NOMO-1 treated with dmso at 0.1 percent for 144 hours (cell line): ENCODE data around the gene LIMS4.
"Not testable (repeated sequence)": the region's sequence is repeated elsewhere in the genome, so short reads cannot be mapped to it uniquely, and the experiment has no call there.

Source experiments
- DNase-seq: peaks from one replicate; lab custom pipeline; 2025; ENCODE audit not compliant: unreplicated experiment; lab: John Stamatoyannopoulos, UW

LIMS4 gene

GRCh38 chr2:110472171-110473058 lies at the start of gene LIMS4:
Gene LIMS4 (minus strand): TSS chr2:110472816. CDS start chr2:110472778, 38 bp downstream.
- not testable (repeated sequence) for DNase-seq

GRCh38 chr2:110499755-110500377 lies 27.2 kb upstream of the LIMS4 start:
- DNase-seq, result not testable (repeated sequence)

- not testable (repeated sequence) for DNase-seq
Measured at GRCh38 chr2:110496027-110496426, 23.4 kb upstream of the LIMS4 start.

- DNase-seq, result not testable (repeated sequence)
Measured at GRCh38 chr2:110494488-110494887, 21.9 kb upstream of the LIMS4 start.

- not testable (repeated sequence) for DNase-seq
Measured at GRCh38 chr2:110488991-110489390, 16.4 kb upstream of the LIMS4 start.

GRCh38 chr2:110482697-110483096 lies 10.1 kb upstream of the LIMS4 start:
- not testable (repeated sequence) for DNase-seq

- not testable (repeated sequence) for DNase-seq
Measured at GRCh38 chr2:110481200-110481599, 8.6 kb upstream of the LIMS4 start.

- DNase-seq, result not testable (repeated sequence)
Measured at GRCh38 chr2:110480084-110480483, 7.5 kb upstream of the LIMS4 start.

GRCh38 chr2:110477370-110477769 lies 4.8 kb upstream of the LIMS4 start:
- DNase-seq, result not testable (repeated sequence)

- DNase-seq, result not testable (repeated sequence)
Measured at GRCh38 chr2:110476952-110477351, 4.3 kb upstream of the LIMS4 start.

- not testable (repeated sequence) for DNase-seq
Measured at GRCh38 chr2:110475627-110476359, 3.2 kb upstream of the LIMS4 start.

GRCh38 chr2:110474898-110475297 lies 2.3 kb upstream of the LIMS4 start:
- not testable (repeated sequence) for DNase-seq

GRCh38 chr2:110473059-110473358 lies 393 bp upstream of the LIMS4 start:
- DNase-seq, result not testable (repeated sequence)

- not testable (repeated sequence) for DNase-seq
Measured at GRCh38 chr2:110468921-110469320, 3.7 kb downstream of the LIMS4 start.

GRCh38 chr2:110465312-110465711 lies 7.3 kb downstream of the LIMS4 start:
- DNase-seq, result not testable (repeated sequence)

GRCh38 chr2:110462458-110462857 lies 10.2 kb downstream of the LIMS4 start:
- DNase-seq, result not testable (repeated sequence)

- not testable (repeated sequence) for DNase-seq
Measured at GRCh38 chr2:110460318-110460717, 12.3 kb downstream of the LIMS4 start.

GRCh38 chr2:110457214-110457590 lies 15.4 kb downstream of the LIMS4 start:
- not testable (repeated sequence) for DNase-seq

- not testable (repeated sequence) for DNase-seq
Measured at GRCh38 chr2:110456291-110457213, 16.1 kb downstream of the LIMS4 start.

GRCh38 chr2:110455080-110455670 lies 17.4 kb downstream of the LIMS4 start:
- not testable (repeated sequence) for DNase-seq
